GM21825 (cell line): ENCODE measurements around the gene CFAP119.

Source experiments
- ATAC-seq: cut with Tn5 transposase; IDR thresholded peaks from one replicate; pipeline ENCODE4 v1.9.1; 2021; ENCODE audit warnings: mild to moderate bottlenecking, moderate library complexity; ENCODE audit not compliant: unreplicated experiment

The CFAP119 gene

GRCh38 chr16:30741461-30741914 is 20.4 kb downstream of the CFAP119 start:
- no peak for ATAC-seq

GRCh38 chr16:30740364-30741251 is 21.3 kb downstream of the CFAP119 start:
- no peak for ATAC-seq

- ATAC-seq, result no peak
Observed at GRCh38 chr16:30738984-30739951, 22.6 kb downstream of the CFAP119 start.

- no peak for ATAC-seq
Observed at GRCh38 chr16:30737794-30738648, 23.8 kb downstream of the CFAP119 start.

- no peak for ATAC-seq
Observed at GRCh38 chr16:30736995-30737793, 24.7 kb downstream of the CFAP119 start.

- no peak for ATAC-seq
Observed at GRCh38 chr16:30731411-30731810, 30.5 kb downstream of the CFAP119 start.

GRCh38 chr16:30728899-30729672 is 32.8 kb downstream of the CFAP119 start:
- no peak for ATAC-seq

GRCh38 chr16:30728321-30728720 is 33.5 kb downstream of the CFAP119 start:
- ATAC-seq, result no peak

GRCh38 chr16:30725418-30725792 is 36.5 kb downstream of the CFAP119 start:
- no peak for ATAC-seq

- no peak for ATAC-seq
Observed at GRCh38 chr16:30724641-30725417, 37.0 kb downstream of the CFAP119 start.

- ATAC-seq, result no peak
Observed at GRCh38 chr16:30723725-30724355, 38.0 kb downstream of the CFAP119 start.

GRCh38 chr16:30722916-30723315 is 38.9 kb downstream of the CFAP119 start:
- no peak for ATAC-seq

- no peak for ATAC-seq
Observed at GRCh38 chr16:30722443-30722842, 39.4 kb downstream of the CFAP119 start.

GRCh38 chr16:30721606-30722005 is 40.3 kb downstream of the CFAP119 start:
- no peak for ATAC-seq

- no peak for ATAC-seq
Observed at GRCh38 chr16:30721167-30721566, 40.7 kb downstream of the CFAP119 start.

GRCh38 chr16:30720694-30721093 is 41.2 kb downstream of the CFAP119 start:
- no peak for ATAC-seq

GRCh38 chr16:30720086-30720485 is 41.8 kb downstream of the CFAP119 start:
- ATAC-seq, result no peak
